Epithelial cell of proximal tubule (primary cell): Measurements from ENCODE around the gene SLC26A8. TPM values are rescaled to one million over a fixed set of nuclear protein-coding genes. Genes with fewer than 3 reads are reported as not detected.
"Not testable (repeated sequence)": the region's sequence is repeated elsewhere in the genome, so short reads cannot be mapped to it uniquely, and the experiment has no call there.

Experiments
- DNase-seq: peaks from one replicate; pipeline ENCODE4 v3.0.0-alpha.2; 2011; ENCODE audit warnings: low read depth
- H3K4me3 ChIP-seq: 2 replicates; pipeline ENCODE4 v1.5.1; 2011; ENCODE audit warnings: low read depth, mild to moderate bottlenecking, low read length
- CTCF ChIP-seq: conservative IDR thresholded peaks from 2 replicates; pipeline ENCODE4 v1.5.1; 2012; ENCODE audit warnings: low read depth, mild to moderate bottlenecking, low read length
- total RNA-seq: library from RNA; depleted of rRNA; stranded (reverse); fragments of >200 nt; gene quantifications from 2 replicates; pipeline ENCODE4 v1.2.3, GENCODE V29; 2015

Gene SLC26A8
- total RNA-seq, 1 donor from 2014 or later, result not detected

DNA sequence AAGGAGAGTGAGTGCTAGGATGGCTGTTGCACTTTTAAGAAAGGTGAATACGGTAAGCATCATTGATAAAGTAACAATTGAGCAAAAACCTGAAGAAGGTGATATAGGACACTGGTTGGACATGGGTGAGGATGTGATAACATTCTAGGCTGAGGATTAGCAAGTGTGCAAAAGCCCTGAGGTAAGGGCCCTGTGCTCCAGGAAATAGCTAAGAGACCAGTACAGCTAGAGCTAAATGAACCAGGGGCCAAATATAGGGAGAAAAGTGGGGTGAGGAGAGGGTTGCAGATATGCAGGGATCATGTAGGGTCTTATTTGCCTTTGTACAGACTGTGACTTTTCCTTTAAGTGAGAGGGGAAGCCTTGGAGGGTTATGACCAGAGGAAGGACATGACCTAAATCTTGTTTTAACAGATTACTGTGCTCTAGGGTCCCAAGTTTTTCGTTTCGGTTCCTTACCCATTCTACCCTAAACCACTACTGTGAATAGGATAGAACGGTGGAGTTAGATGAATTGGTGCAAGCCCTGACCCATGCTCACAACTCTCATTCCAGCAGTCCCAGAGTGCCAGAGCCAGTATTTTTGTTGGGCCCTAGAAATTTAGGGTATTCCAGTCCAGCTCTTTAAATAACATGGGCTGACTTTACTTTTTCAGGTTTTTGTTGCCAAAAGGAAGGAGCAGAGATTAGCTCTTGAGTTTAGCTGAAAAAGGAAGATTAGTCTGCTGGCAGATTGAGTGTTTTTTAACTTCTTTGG lies 13.9 kb upstream of the SLC26A8 start:
- H3K4me3 ChIP-seq, result no peak overlapping the region
- DNase-seq, result no peak
- TF ChIP-seq CTCF, result no peak

DNA sequence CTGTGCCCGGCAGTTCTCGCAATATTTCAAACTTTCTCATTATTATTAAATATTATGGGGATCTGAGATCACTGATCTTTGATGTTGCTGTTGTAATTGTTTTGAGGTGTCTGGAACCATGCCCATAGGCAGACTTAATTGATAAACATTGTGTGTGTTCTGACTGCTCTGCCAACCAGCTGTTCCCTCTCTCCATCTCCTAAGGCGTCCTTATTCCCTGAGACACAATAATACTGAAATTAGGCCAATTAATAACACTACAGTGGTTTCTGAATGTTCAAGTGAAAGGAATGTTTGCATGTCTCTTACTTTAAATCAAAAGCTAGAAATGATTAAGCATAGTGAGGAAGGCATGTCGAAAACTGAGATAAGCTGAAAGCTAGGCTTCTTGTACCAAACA lies 10.8 kb upstream of the SLC26A8 start:
- TF ChIP-seq CTCF, result no peak
- DNase-seq, result no peak
- H3K4me3 ChIP-seq, result no peak overlapping the region

GRCh38 chr6:36034441-36034840 lies 10.0 kb upstream of the SLC26A8 start:
- no peak for DNase-seq
- no peak overlapping the region for H3K4me3 ChIP-seq
- no peak for TF ChIP-seq CTCF

DNA sequence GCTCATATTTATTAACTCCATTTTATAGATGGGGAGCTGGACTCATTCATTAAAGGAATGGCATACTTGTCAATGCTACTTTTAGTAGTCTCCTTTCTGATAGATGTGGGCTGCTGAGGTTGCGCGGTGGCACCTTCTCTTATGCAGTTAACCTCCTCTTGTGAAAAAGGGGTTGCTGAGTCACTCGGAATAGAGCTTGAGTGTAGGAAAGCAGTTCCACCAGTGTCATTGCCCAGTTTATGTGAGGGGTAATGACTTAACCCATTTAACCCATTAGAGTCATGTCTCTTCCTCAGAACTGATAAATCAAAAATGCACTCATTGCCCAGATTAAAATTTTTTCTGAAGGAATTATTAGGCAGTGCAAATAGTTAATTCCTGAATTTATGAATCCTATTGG lies 9.5 kb upstream of the SLC26A8 start:
- no peak for TF ChIP-seq CTCF
- no peak overlapping the region for H3K4me3 ChIP-seq
- DNase-seq, result no peak

DNA sequence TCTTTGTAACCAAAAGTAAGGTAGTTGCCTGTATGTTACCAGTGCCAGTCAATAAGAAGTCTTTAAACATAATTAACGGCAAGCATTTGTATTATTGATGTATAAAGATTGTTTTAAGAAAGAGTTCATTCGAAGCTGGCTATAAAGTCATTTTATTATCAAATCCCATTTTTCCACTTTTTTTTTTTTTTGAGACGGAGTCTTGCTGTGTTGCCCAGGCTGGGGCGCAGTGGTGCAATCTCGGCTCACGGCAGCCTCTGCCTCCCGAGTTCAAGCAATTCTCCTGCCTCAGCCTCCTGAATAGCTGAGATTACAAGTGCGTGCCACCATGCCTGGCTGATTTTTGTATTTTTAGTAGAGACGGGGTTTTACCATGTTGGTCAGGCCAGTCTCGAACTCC lies 8.7 kb upstream of the SLC26A8 start:
- not testable (repeated sequence) for DNase-seq, H3K4me3 ChIP-seq

- no peak overlapping the region for H3K4me3 ChIP-seq
- no peak for TF ChIP-seq CTCF
- no peak for DNase-seq
Observed at GRCh38 chr6:36032261-36032660, 7.8 kb upstream of the SLC26A8 start.

DNA sequence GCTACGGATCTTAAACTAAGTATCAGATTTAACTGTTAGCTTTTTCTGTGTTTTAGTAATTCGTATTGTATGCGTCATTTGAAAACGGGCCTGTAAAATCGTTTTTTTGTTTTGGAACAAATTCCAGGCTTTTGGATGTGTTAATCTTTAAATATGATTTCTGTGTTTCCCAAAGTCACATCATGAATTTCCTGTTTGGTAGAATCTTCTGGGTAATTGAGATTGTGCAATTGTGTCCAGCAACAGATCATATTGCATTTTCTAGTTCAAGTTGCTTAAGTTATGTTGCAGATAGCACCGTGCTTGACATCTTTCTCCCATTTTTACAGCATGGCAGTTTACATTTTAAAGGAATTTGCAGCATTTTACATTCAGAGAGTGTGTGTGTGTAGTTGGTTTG lies 5.0 kb upstream of the SLC26A8 start:
- peak overlapping the region; percentile 66 for H3K4me3 ChIP-seq
- TF ChIP-seq CTCF, result no peak
- DNase-seq, result peak; percentile 27
